ENCODE measurements around the gene COL21A1.

DNA sequence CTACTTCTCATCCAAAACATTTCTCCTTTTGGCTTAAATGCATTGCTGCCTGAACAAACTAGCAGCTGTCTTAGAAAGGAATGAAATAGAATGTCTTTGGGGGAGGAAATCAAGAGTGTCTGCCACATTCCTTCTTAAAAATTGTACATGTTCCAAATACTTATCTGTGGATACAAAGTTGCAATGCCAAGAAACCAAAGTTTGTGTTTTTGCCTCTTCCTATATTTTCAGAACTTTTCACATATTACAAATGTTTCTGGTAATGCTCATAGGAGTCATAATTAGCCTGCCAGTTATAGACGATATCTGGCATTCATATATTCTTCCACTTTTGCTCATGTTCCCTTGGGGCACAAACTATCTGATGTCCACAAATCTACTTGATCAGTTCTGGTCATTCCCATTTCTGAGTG, 206.5 kb downstream of the COL21A1 start:
- TF ChIP-seq, protein P1, sequence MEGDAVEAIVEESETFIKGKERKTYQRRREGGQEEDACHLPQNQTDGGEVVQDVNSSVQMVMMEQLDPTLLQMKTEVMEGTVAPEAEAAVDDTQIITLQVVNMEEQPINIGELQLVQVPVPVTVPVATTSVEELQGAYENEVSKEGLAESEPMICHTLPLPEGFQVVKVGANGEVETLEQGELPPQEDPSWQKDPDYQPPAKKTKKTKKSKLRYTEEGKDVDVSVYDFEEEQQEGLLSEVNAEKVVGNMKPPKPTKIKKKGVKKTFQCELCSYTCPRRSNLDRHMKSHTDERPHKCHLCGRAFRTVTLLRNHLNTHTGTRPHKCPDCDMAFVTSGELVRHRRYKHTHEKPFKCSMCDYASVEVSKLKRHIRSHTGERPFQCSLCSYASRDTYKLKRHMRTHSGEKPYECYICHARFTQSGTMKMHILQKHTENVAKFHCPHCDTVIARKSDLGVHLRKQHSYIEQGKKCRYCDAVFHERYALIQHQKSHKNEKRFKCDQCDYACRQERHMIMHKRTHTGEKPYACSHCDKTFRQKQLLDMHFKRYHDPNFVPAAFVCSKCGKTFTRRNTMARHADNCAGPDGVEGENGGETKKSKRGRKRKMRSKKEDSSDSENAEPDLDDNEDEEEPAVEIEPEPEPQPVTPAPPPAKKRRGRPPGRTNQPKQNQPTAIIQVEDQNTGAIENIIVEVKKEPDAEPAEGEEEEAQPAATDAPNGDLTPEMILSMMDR (IDR thresholded peaks at IDR 0.05): no peak
- no peak for TF ChIP-seq POLR2A (IDR thresholded peaks at IDR 0.05)
